Measurements from ENCODE around the gene GFI1B. TPM values are rescaled to one million over a fixed set of nuclear protein-coding genes. Genes with fewer than 3 reads are reported as not detected.

GFI1B gene
- total and polyA plus RNA-seq, 10 of the 15 experiments (the other 5 are each of a cell fraction or from before 2014, with no cell fraction given): 0.04 to 0.11 (median 0.05) TPM; not detected in 7

GRCh38 chr9:132944294-132945185, 34.0 kb upstream of the GFI1B start, which contains the start of gene TSC1 (continued):
- TF ChIP-seq EED (IDR thresholded peaks at IDR 0.05; ENCODE audit: low read depth) (0 out of 2 replicates have a peak, but pooled peaks have one; percentile 19), MTA3 (IDR thresholded peaks at IDR 0.05; ENCODE audit: borderline replicate concordance, low read length) (no peak), PML (IDR thresholded peaks at IDR 0.05; ENCODE audit: low read length) (0 out of 2 replicates have a peak, but pooled peaks have one; percentile 32), USF1 (IDR thresholded peaks at IDR 0.05; ENCODE audit: borderline replicate concordance, extremely low read length, insufficient read depth, low read depth, low read length) (peak; percentile 78), TCF7 (IDR thresholded peaks at IDR 0.05; ENCODE audit: borderline replicate concordance) (peak; percentile 67; the same call in 1 of the 2 replicates), KAT2A (conservative IDR thresholded peaks at IDR 0.05; ENCODE audit: control insufficient read depth, low read depth, low read length) (no peak), ZZZ3 (IDR thresholded peaks at IDR 0.05; ENCODE audit: control insufficient read depth, insufficient read length, low read depth) (no peak)

GRCh38 chr9:132945186-132946130, 33.0 kb upstream of the GFI1B start:
- 55% methylated on average over 23 of the region's 23 CpGs for whole genome bisulfite sequencing (ENCODE audit: insufficient coverage, insufficient replicate concordance, low lambda C conversion rate, missing lambda C conversion rate)
- FAIRE-seq: no peak
- intact Hi-C loops (cut with micrococcal nuclease; ENCODE audit: unreplicated experiment): no loop called here
- H3K4me1 ChIP-seq (ENCODE audit: control insufficient read depth, insufficient read depth, low read length): peaks cover 14% of the 10 kb centered on the region
- peak overlapping the region; percentile 62 for H2AFZ ChIP-seq (ENCODE audit: control insufficient read depth, low read depth, low read length)
- ChIA-PET POLR2A (interaction anchor here (0.6 to 1.2 kb wide), 2 partner anchors 67 to 85 kb away, joined by 3 to 9 read pairs; partner anchors contain the start of genes AK8 and GTF3C5), SMC1A (ENCODE audit: uncharacterized antibody, unreplicated experiment) (interaction anchor here (1.0 to 1.6 kb wide), 3 partner anchors 10 to 43 kb away, joined by 3 to 4 read pairs (median 4); no protein-coding TSS in a partner anchor), CTCF (interaction anchor here (0.7 to 1.6 kb wide), 4 partner anchors 10 to 76 kb away, joined by 3 to 9 read pairs (median 4); no protein-coding TSS in a partner anchor), RAD21 (ENCODE audit: unreplicated experiment) (interaction anchor here (0.6 to 1.8 kb wide), 4 partner anchors 10 to 96 kb away, joined by 3 to 7 read pairs (median 4); partner anchors contain the start of gene GTF3C5)
- H3K4me2 ChIP-seq (ENCODE audit: control insufficient read depth, insufficient read depth): peak overlapping the region; percentile 84
- no peak for DNase-seq (ENCODE audit: low read depth, low spot score)
- peak overlapping the region; percentile 80 for H3K4me3 ChIP-seq
- H3K9me3 ChIP-seq (replicated peaks; ENCODE audit: control insufficient read depth, insufficient read depth, low read length): no peaks in the 10 kb centered on the region
- no peaks in the 10 kb centered on the region for H3K36me3 ChIP-seq (ENCODE audit: control insufficient read depth in 2 of 2, insufficient read depth in 2 of 2, low read length in 1 of 2)
- in situ Hi-C loops (cut with MboI): no loop called here
- H4K20me1 ChIP-seq (ENCODE audit: control insufficient read depth, insufficient read depth): no peaks in the 10 kb centered on the region
- H3K9ac ChIP-seq (ENCODE audit: control insufficient read depth, insufficient read depth, low read length): peak overlapping the region; percentile 73
- ATAC-seq: no peak; the same call in 2 of the 3 replicates
- no peaks in the 10 kb centered on the region for H3K27me3 ChIP-seq (replicated peaks in 1 of 2; ENCODE audit: control insufficient read depth in 2 of 2, insufficient read depth in 2 of 2, low read length in 1 of 2)
- peaks cover 24% of the 10 kb centered on the region for H3K79me2 ChIP-seq (ENCODE audit: control insufficient read depth, insufficient read depth, low read length)
- TF ChIP-seq MYC (IDR thresholded peaks at IDR 0.05; ENCODE audit: insufficient read depth, insufficient read length, insufficient replicate concordance, low read length, severe bottlenecking) (no peak), MLLT1 (IDR thresholded peaks at IDR 0.05) (peak; percentile 73)
- peak overlapping the region; percentile 57; the same call in 1 of the 2 replicates for H3K27ac ChIP-seq (ENCODE audit: control insufficient read depth, insufficient read depth)
- BruUV-seq (replicated peaks): no TSS peak

All from GM12878 (cell line).